GM19455 (cell line): ENCODE measurements around the gene CGB2.
"Not testable (repeated sequence)": the region's sequence is repeated elsewhere in the genome, so short reads cannot be mapped to it uniquely, and the experiment has no call there.

Source experiments
- ATAC-seq: cut with Tn5 transposase; IDR thresholded peaks from one replicate; pipeline ENCODE4 v1.9.1; 2021; ENCODE audit not compliant: unreplicated experiment

The CGB2 gene

DNA sequence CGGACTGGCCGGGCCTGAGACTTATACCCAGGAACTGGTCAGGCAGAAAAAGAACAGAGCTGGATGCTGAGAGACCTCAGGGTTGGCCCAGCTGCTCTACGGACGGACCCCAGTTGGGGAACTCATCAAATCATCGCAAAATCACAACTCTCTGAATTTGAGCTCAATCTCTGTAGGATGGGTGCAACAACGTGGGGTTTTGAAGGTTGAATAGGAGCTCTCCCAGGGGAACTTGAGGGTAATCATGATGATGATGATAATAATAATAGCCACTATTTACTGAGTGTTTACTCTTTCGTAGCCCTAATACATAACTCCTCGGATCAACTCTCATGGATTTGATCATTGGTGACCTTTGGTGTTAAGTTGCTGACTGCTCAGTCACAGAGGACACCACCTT, 1.4 kb upstream of the CGB2 start:
- not testable (repeated sequence) for ATAC-seq

DNA sequence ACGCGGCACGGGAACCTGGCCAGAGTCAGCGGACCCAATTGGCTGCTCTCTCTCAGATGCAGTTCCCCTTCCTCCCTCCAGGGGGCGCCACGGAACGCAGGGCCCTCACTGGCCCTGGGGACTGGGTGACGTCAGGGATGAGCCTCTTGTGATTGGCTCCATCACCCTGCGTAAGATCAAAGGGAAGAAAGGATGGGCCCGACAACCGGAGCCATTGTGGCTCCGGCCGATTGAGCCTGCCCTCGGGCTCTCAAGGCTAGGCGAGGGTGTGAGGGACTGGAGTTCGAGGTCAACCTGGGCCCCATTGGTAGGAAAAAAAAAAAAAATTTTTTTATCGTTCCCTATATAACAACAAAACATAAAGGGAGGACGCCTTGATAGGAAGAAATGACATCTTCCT, 5.1 kb downstream of the CGB2 start, which contains the start of gene CGB1:
TSS of gene CGB1 (minus strand) at position 81 of the 400 bp plus-strand sequence. CDS start 184 bp downstream, outside the sequence.
- not testable (repeated sequence) for ATAC-seq

DNA sequence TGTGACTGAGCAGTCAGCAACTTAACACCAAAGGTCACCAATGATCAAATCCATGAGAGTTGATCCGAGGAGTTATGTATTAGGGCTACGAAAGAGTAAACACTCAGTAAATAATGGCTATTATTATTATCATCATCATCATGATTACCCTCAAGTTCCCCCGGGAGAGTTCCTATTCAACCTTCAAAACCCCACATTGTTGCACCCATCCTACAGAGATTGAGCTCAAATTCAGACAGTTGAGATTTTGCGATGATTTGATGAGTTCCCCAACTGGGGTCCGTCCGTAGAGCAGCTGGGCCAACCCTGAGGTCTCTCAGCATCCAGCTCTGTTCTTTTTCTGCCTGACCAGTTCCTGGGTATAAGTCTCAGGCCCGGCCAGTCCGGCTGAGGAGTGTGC, 6.4 kb downstream of the CGB2 start:
- not testable (repeated sequence) for ATAC-seq

DNA sequence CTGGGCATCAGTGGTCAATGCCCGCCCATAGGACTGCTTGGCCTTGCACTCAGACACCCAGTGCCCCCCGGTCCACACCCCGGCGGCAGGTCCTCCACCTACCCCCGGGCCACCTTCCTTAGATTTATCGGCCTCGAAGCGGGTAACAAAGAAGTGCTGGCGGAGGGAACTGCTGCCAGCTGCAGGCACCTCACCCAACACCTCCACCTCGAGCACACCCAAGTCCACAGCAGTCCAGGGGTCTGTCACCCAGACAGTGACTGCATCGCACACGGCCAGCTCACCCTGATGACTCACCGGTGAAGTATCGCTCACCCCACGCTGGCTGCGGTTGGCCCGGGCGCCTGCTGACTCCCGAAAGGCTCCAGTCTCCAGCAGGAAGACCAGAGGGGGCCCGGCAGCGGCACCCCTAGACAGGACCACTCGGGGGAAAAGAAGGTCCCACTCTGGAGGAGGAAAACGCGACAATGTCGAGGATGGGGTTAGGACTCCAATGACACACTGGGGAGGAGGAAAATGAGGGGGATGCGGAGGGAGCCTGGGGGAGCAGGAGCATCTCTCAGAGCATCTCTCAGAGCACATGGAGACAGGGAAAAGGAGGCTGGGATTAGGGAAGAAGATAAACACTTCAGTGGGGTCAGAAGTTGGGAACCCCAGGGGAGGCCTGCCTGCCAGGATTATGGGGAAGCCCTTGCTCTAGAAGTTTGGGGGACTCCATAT, 7.0 kb downstream of the CGB2 start:
- ATAC-seq = not testable (repeated sequence)

DNA sequence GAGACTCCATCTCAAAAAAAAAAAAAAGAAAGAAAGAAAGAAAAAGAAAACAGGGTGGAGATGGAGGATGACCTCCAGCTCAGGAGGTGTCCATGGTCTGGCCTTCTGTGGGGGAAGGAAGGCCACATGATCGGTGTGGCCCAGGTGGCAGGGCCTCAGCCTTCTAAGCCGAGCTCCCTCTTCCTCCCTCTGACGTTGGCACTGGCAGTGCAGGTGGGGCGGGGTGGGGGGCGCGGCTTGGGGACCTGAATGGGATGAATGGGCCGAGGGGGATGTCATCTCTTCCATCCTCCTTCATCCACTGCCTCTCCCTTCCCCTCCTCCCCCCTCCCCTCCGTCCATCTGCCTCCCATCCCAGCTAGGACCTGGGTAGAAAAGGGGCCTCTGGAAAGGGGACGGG, 8.0 kb downstream of the CGB2 start:
- ATAC-seq = not testable (repeated sequence)

DNA sequence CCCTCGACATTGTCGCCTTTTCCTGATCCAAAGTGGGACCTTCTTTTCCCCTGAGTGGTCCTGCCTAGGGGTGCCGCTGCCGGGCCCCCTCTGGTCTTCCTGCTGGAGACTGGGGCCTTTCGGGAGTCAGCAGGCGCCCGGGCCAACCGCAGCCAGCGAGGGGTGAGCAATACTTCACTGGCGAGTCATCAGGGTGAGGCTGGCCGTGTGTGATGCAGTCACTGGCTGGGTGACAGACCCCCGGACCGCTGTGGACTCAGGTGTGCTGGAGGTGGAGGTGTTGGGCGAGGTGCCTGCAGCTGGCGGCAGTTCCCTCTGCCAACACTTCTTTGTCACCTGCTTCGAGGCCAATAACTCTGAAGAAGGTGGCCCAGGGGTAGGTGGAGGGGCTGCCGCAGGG, 10.5 kb downstream of the CGB2 start:
- ATAC-seq = no peak

DNA sequence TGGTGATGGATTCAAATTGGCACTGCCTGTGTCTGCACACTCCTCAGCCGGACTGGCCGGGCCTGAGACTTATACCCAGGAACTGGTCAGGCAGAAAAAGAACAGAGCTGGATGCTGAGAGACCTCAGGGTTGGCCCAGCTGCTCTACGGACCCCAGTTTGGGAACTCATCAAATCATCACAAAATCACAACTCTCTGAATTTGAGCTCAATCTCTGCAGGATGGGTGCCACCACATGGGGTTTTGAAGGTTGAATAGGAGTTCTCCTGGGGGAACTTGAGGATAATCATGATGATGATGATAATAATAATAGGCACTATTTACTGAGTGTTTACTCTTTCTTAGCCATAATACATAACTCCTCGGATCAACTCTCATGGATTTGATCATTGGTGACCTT, 11.0 kb downstream of the CGB2 start:
- not testable (repeated sequence) for ATAC-seq

DNA sequence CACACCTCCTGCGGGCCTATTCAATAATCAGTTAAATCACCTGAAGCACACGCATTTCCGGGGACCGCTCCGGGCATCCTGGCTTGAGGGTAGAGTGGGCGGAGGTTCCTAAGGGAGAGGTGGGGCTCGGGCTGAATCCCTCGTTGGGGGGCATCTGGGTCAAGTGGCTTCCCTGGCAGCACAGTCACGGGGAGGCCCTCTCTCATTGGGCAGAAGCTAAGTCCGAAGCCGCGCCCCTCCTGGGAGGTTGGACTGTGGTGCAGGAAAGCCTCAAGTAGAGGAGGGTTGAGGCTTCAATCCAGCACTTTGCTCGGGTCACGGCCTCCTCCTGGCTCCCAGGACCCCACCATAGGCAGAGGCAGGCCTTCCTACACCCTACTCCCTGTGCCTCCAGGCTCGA, 11.9 kb downstream of the CGB2 start, which contains the start of gene CGB5:
TSS of gene CGB5 (plus strand) at position 301 of the 400 bp plus-strand sequence. CDS start 362 bp downstream, outside the sequence.
- not testable (repeated sequence) for ATAC-seq

DNA sequence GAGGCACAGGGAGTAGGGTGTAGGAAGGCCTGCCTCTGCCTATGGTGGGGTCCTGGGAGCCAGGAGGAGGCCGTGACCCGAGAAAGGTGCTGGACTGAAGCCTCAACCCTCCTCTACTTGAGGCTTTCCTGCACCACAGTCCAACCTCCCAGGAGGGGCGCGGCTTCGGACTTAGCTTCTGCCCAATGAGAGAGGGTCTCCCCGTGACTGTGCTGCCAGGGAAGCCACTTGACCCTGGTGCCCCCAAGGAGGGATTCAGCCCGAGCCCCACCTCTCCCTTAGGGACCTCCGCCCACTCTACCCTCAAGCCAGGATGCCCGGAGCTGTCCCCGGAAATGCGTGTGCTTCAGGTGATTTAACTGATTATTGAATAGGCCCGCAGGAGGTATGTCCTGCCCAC, 17.3 kb downstream of the CGB2 start, which contains the start of gene CGB8:
TSS of gene CGB8 (minus strand) at position 101 of the 400 bp plus-strand sequence. CDS start 372 bp downstream, outside the sequence.
- not testable (repeated sequence) for ATAC-seq

DNA sequence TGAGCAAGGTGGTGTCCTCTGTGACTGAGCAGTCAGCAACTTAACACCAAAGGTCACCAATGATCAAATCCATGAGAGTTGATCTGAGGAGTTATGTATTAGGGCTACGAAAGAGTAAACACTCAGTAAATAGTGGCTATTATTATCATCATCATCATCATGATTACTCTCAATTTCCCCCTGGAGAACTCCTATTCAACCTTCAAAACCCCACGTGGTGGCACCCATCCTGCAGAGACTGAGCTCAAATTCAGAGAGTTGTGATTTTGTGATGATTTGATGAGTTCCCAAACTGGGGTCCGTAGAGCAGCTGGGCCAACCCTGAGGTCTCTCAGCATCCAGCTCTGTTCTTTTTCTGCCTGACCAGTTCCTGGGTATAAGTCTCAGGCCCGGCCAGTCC, 18.1 kb downstream of the CGB2 start:
- ATAC-seq = not testable (repeated sequence)

DNA sequence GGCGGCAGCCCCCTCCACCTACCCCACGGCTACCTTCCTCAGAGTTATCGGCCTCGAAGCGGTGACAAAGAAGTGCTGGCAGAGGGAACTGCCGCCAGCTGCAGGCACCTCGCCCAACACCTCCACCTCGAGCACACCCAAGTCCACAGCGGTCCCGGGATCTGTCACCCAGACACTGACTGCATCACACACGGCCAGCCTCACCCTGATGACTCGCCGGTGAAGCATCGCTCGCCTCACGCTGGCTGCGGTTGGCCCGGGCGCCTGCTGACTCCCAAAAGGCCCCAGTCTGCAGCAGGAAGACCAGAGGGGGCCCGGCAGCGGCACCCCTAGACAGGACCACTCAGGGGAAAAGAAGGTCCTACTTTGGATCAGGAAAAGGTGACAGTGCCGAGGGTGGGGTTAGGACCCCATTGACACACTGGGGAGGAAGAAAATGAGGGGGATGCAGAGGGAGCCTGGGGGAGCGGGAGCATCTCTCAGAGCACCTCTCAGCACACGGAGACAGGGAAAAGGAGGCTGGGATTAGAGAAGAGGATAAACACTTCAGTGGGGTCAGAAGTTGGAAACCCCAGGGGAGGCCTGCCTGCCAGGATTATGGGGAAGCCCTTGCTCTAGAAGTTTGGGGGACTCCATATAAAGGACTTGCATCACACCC, 18.8 kb downstream of the CGB2 start:
- not testable (repeated sequence) for ATAC-seq

DNA sequence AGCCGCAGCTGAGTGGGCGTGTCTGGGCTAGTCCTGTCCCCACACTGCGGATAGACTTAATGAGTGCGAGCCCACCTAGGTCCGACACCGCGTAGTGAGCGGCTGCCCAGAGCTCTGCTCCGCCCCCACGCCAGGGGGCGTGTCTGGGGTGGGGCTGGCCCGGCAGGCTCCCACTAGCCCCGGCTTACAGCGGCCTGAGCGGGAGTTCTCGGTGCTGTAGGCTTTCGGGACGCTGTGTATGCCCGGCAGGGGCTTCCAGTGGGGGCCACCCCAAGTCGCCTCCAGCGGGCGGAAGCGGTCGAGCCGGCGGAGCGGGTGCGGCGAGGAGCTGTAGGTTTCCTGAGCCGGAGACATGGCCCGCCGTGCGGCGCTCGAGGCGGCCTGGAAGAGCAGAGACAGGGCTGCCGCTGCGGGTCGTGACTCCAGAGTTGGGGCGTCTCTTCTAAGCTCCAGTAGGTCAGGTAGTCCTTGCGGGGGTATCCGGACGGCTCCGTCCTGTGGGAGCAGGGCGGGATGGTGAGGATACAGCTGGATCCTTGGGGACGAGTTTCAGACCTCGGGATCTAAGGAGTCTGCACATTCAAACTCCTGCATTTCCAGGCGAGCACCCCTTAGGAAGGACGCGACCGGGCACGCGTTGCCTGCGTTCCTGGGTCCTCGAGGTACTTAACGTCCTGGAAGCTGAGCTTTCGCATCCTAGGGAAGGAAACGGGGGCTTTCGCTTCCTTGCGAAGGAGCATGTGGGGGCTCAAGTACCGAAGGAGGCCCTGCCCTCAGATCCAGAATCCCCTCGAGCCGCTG, 24.6 kb downstream of the CGB2 start:
- no peak for ATAC-seq

DNA sequence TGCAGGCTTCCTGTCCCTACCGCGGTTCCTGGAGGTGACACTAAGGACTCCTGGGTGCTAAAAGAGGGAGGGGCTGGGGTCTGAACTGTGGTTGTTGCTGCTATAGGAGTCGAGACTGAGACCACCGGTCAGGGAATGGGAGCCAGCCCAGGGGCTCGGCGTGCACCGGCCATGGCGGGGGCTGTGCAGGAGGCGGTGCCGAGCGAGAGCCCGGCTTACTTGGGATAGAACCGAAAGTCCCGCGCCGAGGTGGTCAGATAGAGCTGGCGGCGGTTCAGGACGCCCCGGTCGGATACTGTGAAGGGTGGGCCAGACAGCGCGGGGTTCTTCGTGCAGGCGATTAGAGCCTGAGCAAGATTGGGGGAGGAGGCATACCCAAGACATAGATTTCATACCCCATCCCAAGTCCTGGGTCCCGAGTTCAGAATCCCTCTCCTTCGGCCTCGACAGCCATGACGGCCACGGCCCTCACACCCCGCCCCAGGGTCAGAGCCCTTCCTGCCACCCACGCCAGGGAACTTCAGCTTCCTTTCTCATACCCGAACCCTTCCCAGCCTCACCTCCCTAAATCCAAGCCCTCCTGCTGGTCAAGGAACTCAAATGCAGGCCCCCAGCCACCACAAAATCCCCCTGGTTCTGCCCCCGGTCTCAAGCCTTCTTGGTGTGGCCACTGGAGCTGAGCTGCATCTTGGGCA, 25.4 kb downstream of the CGB2 start:
- ATAC-seq = not testable (repeated sequence)

DNA sequence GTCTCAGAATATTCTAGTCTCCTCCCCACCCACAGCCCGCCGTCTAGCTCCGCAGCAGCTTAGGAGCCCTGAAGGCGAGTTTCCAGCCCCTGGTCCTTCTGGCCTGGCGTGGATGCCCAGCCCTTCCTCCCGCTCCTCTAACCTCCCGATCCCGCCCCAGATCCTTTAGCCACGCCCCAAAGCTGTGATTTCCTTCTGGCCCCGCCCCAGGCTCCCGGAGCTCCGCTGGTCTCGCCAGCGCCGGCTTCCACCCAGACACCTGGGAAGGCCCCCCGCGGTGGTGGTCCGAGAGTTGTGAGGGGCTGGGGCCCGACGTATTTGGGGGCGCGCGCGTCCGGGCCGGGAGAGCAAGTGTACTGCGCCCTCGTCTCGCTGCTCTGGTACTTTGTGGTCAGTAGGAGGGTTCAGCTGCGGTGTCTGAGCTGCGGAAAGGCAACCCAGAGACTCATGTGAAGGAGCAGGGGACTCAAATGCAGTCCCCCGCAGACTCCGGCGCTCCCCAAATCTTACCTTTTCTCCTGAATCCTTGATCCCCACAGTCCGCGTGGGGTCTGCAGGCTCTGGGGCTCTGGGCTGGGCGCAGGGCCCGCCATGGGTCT, 26.0 kb downstream of the CGB2 start, which contains the start of gene CGB7:
TSS of gene CGB7 (minus strand) at position 114 of the 599 bp plus-strand sequence. CDS start 2,374 bp downstream, outside the sequence.
- no peak for ATAC-seq

DNA sequence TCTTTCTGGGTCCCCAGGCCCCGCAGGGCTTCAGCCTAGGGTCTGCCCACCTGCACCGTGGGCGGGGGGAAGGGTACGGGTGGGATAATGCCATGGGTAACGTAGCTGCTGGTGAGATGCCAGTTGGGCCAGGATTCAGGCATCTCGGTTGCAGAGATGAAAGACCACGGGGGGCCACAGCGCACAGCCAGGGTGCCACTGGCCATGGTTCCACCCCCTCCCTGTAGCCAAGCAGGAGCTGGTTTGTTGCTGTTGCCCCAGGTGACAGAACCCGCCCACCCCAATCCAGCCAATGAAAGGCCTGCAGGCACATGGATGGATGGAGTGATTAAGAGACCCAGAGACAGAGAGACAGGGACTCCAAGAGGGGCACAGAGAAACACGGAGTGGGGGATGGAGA, 26.9 kb downstream of the CGB2 start:
- no peak for ATAC-seq

DNA sequence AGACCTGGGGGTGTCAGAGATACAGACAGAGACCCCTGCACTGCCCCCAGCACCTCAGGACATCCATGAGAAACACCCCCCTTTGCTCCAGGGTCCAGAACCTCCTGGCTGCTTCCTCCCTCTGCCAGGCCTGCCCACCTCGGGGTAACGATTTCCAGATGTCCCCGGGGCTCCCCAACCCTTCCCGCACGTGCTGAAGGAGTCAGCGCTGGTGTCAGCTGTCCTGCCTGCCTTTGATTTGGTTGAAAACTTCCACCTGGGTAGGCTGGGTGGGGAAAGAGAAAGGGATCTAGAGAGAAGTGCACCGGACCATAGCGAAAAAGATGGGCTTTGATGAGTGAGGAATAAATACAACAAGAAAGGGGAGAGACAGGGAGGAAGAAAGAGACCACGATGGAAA, 27.4 kb downstream of the CGB2 start:
- no peak for ATAC-seq

DNA sequence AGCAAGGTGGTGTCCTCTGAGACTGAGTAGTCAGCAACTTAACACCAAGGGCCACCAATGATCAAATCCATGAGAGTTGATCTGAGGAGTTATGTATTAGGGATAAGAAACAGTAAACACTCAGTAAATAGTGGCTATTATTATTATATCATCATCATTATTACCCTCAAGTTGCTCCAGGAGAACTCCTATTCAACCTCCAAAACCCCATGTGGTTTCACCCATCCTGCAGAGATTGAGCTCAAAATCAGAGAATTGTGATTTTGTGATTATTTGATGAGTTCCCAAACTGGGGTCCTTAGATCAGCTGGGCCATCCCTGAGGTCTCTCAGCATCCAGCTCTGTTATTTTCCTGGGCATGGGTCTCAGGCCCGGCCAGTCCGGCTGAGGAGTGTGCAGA, 29.3 kb downstream of the CGB2 start:
- no peak for ATAC-seq

DNA sequence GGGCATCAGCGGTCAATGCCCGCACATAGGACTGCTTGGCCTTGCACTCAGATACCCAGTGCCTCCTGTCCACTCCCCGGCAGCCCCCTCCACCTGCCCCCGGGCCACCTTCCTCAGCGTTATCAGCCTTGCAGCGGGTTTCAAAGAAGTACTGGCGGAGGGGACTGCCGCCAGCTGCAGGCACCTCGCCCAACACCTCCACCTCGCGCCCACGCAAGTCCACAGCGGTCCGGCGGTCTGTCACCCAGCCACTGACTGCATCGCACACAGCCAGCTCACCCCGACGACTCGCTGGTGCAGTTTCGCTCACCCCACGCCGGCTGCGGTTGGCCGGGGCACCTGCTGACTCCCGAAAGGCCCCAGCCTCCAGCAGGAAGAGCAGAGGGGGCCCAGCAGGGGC, 29.8 kb downstream of the CGB2 start:
- ATAC-seq = no peak

DNA sequence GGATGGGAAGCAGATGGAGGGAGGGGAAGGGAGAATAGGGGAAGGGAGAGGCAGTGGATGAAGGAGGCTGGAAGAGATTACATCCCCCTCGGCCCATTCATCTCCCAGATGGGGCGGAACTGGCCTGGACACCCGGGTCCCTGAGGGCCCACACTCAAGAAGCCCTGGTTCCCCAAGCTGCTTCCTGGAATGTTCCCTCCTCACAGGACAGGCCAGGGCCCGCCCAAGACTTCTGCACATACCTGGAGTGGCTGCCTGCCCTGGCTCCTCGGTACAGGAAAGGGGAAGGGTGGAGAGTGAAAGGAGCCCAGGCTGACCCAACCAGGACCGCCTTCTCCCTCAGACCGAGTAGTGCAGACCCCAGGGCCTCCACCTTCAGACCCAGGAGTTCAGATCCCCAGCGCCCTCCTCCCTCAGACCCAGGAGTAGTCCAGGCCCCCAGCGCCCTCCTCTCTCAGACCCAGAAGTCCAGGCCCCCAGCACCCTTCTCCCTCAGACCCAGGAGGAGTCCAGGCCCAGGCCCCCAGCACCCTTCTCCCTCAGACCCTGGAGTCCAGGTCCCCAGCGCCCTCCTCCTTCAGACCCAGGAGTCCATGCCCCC, 32.4 kb downstream of the CGB2 start:
- no peak for ATAC-seq
